Activated effector memory CD4-positive, alpha-beta T cell treated with Interleukin-2 at 50 U/mL for 16 hours (primary cell): ENCODE data around the gene DNMBP.
"Not testable (repeated sequence)": the region's sequence is repeated elsewhere in the genome, so short reads cannot be mapped to it uniquely, and the experiment has no call there.

Experiments used
- DNase-seq: peaks from one replicate; pipeline ENCODE4 v3.0.0-alpha.2; 2020

Gene DNMBP

DNA sequence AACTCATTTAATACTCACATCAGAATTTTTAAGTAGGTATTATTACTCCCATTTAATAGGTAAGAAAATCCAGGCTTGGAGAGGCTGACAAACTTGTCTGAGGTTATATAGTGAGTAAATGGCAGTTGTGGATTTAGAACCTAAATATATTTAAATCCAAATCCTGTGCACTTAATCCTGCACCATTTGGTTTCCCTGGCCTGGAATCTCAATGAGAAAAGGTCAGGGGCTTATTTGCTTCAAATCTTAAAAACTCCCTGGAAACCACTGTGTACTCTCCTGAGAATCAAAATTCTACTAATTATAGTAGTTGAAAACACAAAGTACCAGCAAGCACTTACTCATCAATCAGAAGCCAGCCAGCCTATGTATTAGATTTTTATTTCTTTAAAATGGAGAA, 97.7 kb downstream of the DNMBP start:
- no peak for DNase-seq

DNA sequence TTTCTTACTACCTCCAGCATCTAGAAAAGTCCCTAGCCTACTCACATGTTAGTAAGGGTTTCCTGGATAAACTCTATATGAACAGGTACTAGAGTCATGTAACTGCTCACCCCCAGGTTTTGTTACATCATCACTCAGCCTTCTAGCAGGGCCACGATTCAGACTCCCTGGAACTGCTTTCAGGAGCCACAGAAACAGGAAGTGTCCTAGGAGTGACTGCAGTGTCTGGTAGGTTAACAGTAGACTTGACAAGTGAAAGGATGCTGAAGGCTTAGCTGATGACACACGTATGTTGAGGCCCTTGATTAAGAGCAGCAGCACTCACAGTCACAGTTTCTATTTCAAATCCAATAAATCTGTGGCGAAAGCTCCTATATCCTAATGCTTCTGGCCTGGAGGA, 101.2 kb downstream of the DNMBP start:
- no peak for DNase-seq

DNA sequence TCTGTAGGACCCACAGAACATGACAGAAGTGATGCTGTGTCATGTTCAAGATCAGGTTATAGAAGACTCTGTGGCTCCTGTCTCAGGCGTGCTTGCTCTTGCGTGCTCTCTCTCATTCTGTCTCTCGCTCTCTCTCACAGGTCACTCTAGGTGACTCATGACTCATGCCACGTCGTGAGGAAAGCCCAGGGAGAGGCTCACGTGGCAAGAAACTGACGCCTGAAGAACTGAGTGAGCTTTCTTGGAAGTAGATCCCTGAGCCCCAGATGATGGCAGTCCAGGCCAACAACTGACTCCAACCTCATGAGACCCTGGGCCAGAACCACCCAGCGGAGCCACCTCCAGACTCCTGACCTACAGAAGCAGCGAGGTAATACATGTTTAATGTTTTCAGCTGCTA, 103.3 kb downstream of the DNMBP start:
- no peak for DNase-seq

DNA sequence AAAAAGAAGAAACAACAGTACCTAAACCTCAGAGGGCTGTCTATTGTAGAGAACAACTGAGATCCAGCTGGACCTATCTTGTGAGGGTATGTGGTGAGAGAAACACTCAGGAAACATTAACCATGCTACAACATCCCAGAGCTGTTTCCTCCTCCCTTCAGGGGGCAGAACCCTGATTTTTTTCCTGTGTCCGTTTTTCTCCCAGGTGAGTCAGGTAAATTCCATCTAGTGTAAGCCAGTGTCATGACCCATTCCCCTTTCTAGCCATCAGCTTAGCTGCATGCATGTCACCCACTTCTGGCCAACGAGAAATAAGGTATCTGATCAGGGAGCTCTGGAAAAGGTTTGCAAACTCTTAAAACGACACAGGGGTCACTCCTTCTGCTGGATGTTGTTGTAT, 103.8 kb downstream of the DNMBP start:
- no peak for DNase-seq

DNA sequence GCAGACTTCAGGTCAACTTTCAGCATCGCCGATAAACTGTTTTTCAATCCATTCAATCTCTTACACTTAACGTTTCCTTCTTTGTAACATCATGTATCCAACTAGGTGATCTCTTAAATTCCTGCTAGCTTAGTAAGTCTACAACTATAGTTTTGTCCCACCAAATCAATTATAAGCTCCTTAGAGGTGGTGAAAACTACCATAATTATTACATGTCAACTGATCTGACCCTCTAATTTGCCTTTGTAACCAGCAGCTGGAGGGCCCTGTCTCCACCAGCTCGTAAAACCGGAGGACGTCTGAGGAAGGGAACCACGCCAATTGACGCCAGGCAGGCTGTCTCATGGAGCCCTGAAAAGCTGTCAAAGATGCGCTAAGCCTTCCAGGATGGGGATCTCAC, 113.9 kb downstream of the DNMBP start:
- no peak for DNase-seq

DNA sequence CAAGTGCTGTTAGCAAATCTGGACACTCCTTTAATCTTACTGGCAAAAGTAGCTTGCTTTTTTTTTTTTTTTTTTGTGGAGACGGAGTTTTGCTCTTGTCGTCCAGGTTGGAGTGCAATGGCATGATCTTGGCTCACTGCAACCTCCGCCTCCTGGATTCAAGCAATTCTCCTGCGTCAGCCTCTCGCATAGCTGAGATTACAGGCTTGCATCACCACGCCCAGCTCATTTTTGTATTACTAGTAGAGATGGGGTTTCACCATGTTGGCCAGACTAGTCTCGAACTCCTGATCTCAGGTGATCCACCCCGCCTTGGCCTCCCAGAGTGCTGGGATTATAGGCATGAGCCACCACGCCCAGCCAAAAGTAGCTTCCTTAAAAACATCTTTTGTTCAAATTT, 114.7 kb downstream of the DNMBP start:
- not testable (repeated sequence) for DNase-seq

DNA sequence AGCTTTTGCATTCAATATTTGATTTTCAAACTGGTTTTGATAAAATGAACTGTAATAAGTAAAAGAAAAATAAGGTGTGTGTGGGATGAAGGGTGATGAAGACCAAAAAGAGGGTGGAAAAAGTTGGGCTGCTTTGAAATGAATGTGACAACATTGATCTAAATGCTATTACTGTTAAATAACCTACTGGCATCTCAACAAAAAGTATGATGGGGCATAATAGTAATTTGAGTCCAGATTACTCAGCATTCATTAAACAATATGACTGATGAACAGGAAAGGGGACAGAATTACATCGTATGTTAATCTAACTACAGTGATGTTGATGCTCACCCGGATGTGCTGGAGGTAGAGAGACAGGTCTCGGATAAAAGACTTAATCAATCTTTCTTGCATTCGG, 115.1 kb downstream of the DNMBP start:
- DNase-seq: no peak

DNA sequence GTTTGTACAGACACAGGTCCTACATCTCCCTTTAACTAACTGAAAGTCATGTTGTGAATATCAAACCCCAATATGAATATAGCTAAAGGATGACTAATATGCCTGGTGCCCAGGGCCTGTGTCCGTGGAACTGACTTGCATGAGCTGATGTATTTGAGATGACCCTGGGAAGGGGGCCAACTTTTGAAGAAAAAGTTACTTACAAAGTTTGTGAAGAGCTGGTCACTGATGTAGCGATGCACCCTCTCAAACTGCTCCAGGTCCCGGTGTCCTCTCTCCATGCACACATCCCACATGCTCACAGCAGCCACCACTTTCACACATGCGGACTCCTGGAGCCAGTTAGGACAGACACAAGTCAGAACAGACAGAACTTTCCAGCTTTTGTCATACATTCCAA, 121.1 kb downstream of the DNMBP start:
- no peak for DNase-seq

DNA sequence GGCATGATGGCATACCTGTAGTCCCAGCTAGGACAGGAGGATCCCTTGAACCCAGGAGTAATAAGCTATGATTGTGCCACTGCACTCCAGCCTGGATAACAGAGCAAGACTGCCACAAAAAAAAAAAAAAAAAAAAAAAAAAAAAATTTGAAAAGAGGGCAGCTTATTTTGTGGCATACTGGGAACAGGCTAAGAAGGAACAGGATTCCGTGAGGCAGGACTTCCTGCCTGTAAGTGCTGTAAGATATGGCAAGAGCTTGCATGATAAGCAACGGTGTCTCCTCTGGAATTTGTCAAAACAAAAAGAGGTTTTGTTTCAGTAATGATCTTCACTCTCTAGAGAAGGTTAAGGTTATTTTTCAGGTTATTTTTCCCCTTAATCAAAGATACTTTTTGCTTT, 126.2 kb downstream of the DNMBP start:
- no peak for DNase-seq

DNA sequence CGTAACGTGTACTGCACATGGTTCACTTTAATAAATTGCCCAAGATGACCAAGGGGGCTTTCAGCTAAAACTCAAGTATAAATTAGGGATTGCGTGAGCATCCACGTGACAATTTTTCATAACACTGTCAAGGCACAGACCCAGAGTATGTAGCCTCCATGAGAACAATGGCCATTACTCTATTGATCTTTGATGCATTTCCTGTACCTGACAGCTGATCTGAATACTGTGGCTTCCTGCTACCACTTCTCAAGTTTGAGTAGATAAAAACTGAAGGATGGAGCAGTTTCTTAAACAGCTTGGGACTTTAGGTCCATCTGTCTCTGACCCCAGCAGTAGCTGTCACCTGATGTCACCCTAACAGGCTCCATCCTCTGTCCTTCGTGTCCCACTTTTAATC, 128.4 kb downstream of the DNMBP start:
- DNase-seq: no peak

DNA sequence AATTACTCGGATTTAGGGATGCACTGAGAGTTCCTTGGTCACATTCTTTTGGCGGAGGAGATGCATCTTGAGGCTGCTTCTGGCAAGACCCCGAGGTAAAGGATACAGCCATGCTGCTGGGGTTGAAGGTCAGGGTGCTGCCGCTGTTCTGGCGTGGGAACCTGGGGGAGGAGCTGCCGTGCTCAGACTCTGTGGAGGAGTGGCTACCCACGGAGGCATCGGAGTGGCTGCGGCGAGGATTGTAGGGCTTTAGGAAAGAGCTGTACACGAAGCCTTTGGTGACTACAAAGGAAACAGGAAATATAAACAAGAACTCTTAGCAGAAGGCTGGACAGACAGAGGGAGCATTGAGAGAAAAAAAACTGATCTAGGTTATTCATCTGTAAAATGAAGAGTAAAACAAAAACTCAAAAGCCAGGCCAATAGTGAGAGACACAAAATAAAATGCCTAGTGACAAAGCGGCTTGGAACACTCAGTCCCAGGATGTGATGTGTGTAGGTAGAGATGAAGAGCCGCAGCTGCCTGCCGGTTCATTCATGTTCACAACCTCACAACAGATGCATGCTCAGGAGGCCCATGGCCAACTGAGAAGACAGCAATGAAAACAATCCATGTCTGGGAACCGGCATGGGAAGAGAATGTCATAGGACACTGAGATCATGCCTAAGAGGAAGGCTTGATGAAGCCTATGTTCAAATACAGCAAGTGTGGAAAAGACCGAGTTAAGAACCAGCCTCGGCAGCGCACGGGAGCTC, 129.5 kb downstream of the DNMBP start:
- DNase-seq: no peak

DNA sequence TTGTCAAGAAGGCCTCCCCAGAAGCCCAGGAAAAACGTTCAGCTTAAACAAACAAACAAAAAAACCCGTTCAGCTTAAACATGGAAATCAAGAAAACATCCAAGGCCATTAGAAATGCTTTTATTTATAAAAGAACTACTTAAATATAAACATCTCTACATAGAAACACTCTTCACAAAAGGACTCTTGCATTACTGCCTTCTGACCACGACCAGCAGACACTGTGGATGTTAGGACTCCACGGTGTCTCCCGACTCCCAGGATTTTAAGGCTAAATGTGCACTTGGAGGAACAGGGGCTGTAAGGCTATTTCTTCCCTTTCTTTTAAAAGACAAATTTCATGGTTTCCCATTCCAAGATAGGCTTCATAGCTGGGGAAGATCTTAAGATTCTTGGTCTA, 134.3 kb downstream of the DNMBP start:
- no peak for DNase-seq

DNA sequence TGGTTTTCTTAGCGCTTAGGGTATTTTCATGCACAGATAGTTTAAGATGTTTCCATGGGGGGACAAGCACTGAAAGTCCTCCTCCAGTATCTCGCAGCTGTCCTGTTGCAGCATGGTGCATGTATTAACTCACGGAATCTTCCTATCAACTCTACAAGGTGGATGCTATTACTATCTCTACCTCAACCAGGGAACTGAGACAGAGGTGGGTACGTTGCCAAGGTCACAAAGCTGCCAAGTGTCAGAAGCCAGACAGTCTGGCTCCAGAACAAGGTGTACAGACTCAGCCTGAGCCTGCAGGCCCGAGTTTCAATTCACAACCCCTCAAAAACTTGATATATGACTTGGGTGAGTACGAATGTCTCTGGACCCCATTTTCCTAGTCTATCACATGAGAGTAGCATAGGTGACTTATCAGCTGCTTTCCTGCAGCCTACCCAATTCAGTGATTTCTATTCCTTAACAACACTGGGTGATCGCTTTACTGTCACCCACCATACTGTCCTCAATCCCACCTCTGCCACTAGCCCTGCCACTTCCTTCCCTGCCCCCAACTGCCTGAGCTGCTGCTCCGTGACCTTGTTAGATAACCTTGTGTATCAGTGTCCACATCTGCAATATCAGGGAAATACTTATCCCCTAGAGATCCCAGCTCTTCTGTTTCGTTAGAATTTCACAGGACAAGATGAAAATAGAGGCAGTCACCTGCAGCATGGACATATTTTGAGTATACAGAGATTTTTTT, 135.2 kb downstream of the DNMBP start:
- DNase-seq: no peak

DNA sequence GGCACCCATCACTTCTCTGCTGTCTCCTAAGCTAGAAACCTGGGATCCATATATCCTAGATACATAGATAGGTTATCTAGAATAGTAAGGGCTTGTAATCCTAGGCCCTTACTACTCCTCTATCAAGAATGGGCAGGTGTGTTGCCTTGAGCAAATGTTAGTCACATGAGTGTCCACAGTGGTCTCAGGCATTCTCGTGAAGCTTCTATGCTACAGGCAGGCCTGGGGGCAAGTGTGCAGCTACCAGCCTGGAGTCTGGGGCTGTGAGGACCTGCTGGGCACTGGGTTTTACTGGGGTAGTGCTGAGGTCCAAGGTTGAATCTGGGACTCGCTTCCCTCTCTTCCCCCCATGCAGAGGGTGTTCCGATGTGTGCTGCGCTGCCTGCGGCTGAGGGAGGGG, 135.9 kb downstream of the DNMBP start:
- DNase-seq: no peak

DNA sequence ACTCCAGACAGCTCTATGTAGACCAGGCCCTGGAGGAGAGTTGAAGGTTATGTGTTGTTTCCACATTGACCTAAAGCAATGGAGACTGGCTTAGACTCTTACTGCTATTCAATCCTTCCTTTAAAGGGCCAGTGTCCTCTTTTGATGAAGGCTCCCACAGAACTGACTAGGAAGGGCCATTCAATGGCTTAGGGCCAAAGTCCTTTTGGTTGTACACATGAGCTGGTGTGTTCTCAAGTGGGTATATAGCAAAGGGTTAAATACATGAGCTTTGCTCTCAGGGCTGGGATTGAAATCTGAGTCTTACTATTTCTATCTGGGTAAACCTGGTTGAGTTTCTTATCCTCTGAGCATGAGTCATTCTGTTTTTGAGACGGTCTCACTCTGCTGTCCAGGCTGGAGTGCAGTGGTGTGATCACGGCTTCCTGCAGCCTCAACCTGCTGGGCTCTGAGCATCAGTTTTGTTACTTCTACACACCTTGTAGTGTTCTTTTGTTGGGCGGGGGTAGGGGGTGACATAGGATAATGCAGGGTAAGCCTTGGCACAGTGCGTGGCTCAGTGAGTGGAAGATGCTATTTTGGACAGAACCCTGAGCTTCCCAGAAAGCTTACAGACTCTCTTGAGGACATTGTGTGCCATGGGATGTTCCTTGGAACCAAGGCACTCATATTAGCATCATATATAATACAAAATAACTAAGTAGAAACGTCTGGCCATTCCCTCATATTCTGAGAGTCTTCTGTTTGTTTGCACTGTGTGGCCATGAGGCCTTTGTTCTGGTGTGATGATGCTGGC, 137.2 kb downstream of the DNMBP start:
- DNase-seq: no peak

DNA sequence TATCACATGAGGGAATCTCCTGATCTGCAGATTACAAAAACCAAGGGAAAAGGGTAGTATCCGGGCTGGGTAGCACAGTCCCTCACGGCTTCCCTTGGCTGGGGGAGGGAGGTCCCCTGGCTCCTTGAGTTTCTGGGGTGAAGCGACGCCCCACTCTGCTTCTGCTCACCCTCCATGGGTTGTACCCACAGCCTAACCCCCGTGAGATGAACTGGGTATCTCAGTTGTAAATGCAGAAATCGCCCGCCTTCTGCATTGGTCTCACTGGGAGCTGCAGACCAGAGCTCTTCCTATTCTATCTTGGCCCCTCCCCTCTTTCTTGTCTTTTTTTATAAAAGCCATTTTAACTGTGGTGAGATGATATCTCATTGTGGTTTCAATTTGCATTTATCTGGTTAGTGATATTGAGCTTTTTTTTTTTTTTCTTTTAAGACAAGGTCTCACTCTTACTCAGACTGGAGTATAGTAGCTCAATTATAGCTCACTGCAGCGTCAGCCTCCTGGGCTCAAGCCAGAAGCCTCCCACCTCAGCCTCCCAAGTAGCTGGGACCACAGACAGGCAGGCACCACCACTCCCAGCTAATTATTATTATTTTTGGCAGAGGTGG, 139.5 kb downstream of the DNMBP start:
- DNase-seq: no peak

DNA sequence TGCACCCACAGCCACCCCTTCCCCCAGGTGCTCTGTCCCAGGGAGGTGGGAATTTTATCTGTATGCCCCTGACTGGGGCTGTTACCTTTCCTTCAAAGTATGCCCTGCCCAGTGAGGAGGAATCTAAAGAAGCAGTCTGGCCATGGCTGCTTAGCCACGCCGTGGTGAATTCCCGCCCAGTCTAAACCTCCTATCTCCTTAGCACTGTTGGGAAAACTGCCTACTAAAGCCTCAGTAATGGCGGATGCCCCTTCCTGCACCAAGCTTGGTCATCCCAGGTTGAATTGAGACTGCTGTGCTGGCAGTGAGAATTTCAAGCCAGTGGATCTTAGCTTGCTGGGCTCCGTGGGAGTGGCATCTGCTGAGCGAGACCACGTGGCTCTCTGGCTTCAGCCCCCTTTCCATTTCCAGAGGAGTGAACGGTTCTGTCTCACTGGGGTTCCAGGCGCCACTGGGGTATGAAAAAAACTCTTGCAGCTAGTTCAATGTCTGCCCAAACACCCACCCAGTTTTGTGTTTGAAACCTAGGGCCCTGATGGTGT, 140.1 kb downstream of the DNMBP start:
- no peak for DNase-seq

DNA sequence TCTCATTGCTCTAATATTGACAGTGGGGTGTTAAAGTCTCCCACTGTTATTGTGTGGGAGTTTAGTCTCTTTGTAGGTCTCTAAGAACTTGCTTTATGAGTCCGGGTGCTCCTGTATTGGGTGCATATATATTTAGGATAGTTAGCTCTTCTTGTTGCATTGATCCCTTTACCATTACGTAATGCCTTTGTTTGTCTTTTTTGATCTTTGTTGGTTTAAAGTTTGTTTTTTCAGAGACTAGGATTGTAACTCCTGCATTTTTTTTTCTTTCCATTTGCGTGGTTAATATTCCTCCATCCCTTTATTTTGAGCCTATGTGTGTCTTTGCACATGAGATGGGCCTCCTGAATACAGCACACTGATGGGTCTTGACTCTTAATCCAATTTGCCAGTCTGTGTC, 142.5 kb downstream of the DNMBP start:
- not testable (repeated sequence) for DNase-seq

DNA sequence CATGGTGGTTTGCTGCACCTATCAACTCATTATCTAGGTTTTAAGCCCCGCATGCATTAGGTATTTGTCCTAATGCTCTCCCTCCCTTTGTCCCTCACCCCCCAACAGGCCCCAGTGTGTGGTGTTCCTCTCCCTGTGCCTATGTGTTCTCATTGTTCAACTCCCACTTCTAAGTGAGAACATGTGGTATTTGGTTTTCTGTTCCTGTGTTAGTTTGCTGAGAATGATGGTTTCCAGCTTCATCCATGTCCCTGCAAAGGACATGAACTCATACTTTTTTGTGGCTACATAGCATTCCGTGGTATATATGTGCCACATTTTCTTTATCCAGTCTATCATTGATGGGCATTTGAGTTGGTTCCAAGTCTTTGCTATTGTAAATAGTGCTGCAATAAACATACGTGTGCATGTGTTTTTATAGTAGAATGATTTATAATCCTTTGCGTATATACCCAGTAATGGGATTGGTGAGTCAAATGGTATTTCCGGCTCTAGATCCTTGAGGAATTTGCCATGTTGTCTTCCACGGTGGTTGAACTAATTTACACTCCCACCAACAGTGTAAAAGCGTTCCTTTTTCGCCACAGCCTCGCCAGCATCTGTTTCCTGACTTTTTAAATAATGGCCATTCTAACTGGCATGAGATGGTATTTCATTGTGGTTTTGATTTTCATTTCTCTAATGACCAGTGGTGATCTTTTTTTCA, 146.1 kb downstream of the DNMBP start:
- DNase-seq: not testable (repeated sequence)

DNA sequence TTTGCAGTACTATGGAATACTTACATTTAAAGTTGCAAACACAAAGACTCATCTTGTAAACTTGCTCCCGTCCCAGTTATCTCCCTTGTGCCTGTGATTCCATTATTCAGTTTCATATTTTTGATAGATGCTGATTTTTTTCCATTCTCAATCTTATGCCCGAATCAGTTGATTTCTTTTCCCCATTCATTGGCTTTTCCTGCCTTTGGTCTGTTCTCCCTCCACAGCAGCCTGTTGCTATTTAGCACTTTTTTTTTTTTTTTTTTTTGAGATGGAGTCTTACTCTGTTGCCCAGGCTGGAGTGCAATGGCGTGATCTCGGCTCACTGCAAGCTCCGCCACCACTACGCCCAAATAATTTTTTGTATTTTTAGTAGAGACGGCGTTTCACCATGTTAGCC, 149.3 kb downstream of the DNMBP start:
- DNase-seq: no peak

DNA sequence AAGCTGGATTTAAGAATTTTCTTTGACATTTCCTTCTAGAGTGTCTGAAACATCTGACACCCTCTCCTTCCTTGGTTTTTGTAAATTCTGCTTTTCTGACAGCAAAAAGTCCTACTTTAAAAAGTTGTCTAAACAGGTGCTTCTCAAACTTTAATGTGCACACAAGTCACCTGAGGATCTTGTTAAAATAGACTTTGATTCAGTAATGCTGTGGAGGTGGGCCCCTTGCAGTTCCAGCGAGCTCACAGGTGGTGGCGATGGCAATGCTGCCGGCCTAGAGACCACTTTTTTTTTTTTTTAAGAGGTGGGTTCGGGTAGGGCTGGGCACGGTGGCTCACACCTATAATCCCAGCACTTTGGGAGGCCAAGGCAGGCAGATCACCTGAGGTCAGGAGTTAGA, 150.2 kb downstream of the DNMBP start:
- no peak for DNase-seq

DNA sequence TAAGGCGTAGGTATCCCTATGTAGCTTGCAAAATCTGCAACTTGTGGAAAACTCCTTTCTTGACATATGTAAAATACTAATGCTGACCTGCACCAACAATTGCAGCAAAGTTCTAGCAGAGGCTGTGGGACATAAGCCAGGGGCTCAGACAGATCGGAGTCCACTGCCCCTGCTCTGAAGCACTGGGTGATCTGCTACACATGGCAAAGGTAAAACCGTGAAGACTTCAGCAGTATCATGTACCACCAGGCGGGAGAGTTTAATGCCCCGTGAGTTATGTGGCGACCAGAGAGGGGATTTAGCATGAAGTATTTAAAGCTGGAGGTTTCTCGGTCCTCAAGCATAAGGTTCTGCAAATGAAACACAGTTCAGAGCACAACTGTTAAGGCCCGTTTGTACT, 150.9 kb downstream of the DNMBP start:
- no peak for DNase-seq
